ENCODE measurements around the gene SOS1. TPM values are rescaled to one million over a fixed set of nuclear protein-coding genes. Genes with fewer than 3 reads are reported as not detected.
"Not testable (repeated sequence)": the region's sequence is repeated elsewhere in the genome, so short reads cannot be mapped to it uniquely, and the experiment has no call there.

Gene SOS1
- total RNA-seq, 4 donors from 2014 or later = 48.6 to 64.2 (median 58.6) TPM

DNA sequence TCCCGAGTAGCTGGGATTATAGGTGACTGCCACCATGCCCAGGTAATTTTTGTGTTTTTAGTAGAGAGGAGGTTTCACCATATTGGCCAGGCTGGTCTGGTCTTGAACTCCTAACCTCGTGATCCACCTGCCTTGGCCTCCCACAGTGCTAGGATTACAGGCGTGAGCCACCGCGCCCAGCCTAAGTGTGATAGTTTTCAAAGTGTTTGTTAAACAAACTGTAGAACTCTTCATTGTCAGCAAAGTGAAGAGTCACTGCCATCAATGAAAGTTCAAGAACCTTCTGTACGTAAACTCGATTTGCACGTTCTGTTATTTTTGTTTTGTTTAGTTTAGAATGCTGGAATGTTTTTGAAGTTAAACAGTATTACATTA is 18.0 kb upstream of the SOS1 start:
- H3K27me3 ChIP-seq = no peaks in the 10 kb centered on the region
- H3K4me1 ChIP-seq = peaks cover 4 to 19% (median 11%) of the 10 kb centered on the region in 3 donors
- TF ChIP-seq POLR2AphosphoS5 (IDR thresholded peaks at IDR 0.05) = no peak
- TF ChIP-seq EP300 (IDR thresholded peaks at IDR 0.05) = no peak
- TF ChIP-seq, protein P1, sequence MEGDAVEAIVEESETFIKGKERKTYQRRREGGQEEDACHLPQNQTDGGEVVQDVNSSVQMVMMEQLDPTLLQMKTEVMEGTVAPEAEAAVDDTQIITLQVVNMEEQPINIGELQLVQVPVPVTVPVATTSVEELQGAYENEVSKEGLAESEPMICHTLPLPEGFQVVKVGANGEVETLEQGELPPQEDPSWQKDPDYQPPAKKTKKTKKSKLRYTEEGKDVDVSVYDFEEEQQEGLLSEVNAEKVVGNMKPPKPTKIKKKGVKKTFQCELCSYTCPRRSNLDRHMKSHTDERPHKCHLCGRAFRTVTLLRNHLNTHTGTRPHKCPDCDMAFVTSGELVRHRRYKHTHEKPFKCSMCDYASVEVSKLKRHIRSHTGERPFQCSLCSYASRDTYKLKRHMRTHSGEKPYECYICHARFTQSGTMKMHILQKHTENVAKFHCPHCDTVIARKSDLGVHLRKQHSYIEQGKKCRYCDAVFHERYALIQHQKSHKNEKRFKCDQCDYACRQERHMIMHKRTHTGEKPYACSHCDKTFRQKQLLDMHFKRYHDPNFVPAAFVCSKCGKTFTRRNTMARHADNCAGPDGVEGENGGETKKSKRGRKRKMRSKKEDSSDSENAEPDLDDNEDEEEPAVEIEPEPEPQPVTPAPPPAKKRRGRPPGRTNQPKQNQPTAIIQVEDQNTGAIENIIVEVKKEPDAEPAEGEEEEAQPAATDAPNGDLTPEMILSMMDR (IDR thresholded peaks at IDR 0.05) = no peak
- TF ChIP-seq POLR2A (IDR thresholded peaks at IDR 0.05) = no peak
- no peaks in the 10 kb centered on the region for H3K9me3 ChIP-seq
- ATAC-seq = no peak
- H3K36me3 ChIP-seq = no peaks in the 10 kb centered on the region
- no peak overlapping the region for H3K27ac ChIP-seq
- 81 to 90% methylated on average over 8 of the region's 8 CpGs for WGBS, 2 donors (ENCODE audit: low coverage in 1 of 2)
- no peak overlapping the region for H3K4me3 ChIP-seq

- 88 to 95% methylated on average over 6 to 9 of the region's 18 CpGs for WGBS, 2 donors (ENCODE audit: low coverage in 1 of 2)
- peaks cover 4 to 19% (median 11%) of the 10 kb centered on the region in 3 donors for H3K4me1 ChIP-seq
- H3K4me3 ChIP-seq, H3K9me3 ChIP-seq, H3K27me3 ChIP-seq, H3K36me3 ChIP-seq, H3K27ac ChIP-seq, ATAC-seq: not testable (repeated sequence)
Observed at GRCh38 chr2:39138187-39138836, 17.5 kb upstream of the SOS1 start.

- 86 to 94% methylated on average over 5 of the region's 5 CpGs for WGBS, 2 donors (ENCODE audit: low coverage in 1 of 2)
- Histone ChIP-seq H3K27ac (no peak overlapping the region), H3K4me1 (peaks cover 1 to 12% (median 8%) of the 10 kb centered on the region in 3 donors), H3K9me3 (no peaks in the 10 kb centered on the region), H3K4me3 (no peak overlapping the region), H3K36me3 (no peaks in the 10 kb centered on the region), H3K27me3 (no peaks in the 10 kb centered on the region)
- no peak for ATAC-seq
- TF ChIP-seq POLR2A (IDR thresholded peaks at IDR 0.05) = no peak
Observed at GRCh38 chr2:39136799-39137198, 15.9 kb upstream of the SOS1 start.

- H3K36me3 ChIP-seq = no peaks in the 10 kb centered on the region
- no peak overlapping the region for H3K4me3 ChIP-seq
- no peak overlapping the region for H3K27ac ChIP-seq
- H3K4me1 ChIP-seq = peaks cover 0 to 2% (median 1%) of the 10 kb centered on the region in 3 donors
- TF ChIP-seq POLR2AphosphoS5 (IDR thresholded peaks at IDR 0.05) (no peak), POLR2A (IDR thresholded peaks at IDR 0.05) (no peak), EP300 (IDR thresholded peaks at IDR 0.05) (no peak)
- TF ChIP-seq, protein P1 (IDR thresholded peaks at IDR 0.05) = no peak
- no peaks in the 10 kb centered on the region for H3K9me3 ChIP-seq
- no peaks in the 10 kb centered on the region for H3K27me3 ChIP-seq
- WGBS, 2 donors (ENCODE audit: low coverage in 1 of 2) = 77 to 80% methylated on average over 5 of the region's 5 CpGs
- ATAC-seq = no peak
Observed at GRCh38 chr2:39135690-39136259, 14.9 kb upstream of the SOS1 start.

DNA sequence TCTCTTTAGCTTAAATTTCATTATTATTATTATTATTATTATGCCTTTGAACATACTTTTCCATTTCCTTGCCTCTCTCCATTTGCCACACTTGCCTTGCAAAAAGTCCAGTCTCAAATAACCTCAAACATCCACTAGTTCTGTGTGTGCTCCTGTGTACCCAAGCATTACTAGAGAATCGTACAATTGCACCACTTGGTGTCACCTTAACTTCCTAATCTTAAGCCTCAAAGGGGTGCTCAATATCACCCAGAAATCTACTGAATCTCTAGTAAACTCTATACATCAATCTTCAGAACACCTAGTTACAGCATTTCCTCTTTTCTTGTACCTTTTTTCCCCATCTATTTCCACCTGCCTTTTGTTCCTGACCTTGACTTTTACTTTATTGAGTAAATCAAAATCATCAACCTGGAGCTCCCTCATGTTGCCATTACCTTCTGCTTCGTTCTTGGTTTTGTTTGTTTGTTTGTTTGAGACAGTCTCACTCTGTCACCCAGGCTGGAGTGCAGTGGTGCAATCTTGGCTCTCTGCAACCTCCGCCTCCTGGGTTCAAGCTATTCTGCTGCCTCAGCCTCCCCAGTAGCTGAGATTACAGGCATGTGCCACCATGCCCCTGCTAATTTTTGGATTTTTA is 12.5 kb upstream of the SOS1 start:
- Histone ChIP-seq H3K4me1 (peaks cover 0 to 2% (median 0%) of the 10 kb centered on the region in 3 donors), H3K9me3 (no peaks in the 10 kb centered on the region), H3K4me3 (no peak overlapping the region), H3K36me3 (no peaks in the 10 kb centered on the region), H3K27me3 (no peaks in the 10 kb centered on the region), H3K27ac (no peak overlapping the region)
- no peak for ATAC-seq
- no peak for TF ChIP-seq EP300 (IDR thresholded peaks at IDR 0.05)
- TF ChIP-seq POLR2AphosphoS5 (IDR thresholded peaks at IDR 0.05) = no peak
- TF ChIP-seq, protein P1 (IDR thresholded peaks at IDR 0.05) = no peak
- TF ChIP-seq POLR2A (IDR thresholded peaks at IDR 0.05) = no peak
- 87 to 90% methylated on average over 1 to 3 of the region's 3 CpGs for WGBS, 2 donors (ENCODE audit: low coverage in 1 of 2)

Data from gastroesophageal sphincter (tissue), 4 donors.